NCI-H446 treated with DMSO at 0.1 percent for 48 hours (cell line): Measurements from ENCODE around the gene TBC1D16.
"Not testable (repeated sequence)": the region's sequence is repeated elsewhere in the genome, so short reads cannot be mapped to it uniquely, and the experiment has no call there.

Experiments used
- DNase-seq: peaks from one replicate; lab custom pipeline; 2025; lab: John Stamatoyannopoulos, UW

The TBC1D16 gene

GRCh38 chr17:79913896-79914812 is 121.5 kb downstream of the TBC1D16 start:
- no peak for DNase-seq

DNA sequence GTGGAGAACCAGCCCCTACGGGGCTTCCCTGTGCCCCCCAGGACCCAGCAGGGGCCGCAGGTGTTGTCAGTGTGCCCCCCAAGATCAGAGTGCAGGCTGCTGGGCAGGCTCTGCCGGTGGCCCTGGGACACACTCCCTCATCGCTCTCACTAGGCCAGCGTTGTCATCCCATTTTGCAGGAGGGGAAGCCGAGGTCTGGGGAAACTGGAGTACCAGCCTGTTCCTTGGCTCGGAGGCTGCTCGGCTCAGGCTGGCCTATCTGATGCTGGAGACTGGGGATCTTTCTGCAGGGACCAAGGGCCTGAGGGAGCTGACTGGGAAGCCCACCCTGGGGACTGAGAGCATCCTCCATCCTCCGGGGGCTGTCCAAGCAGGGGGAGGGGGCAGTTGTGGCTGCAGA is 122.2 kb downstream of the TBC1D16 start:
- DNase-seq: no peak

DNA sequence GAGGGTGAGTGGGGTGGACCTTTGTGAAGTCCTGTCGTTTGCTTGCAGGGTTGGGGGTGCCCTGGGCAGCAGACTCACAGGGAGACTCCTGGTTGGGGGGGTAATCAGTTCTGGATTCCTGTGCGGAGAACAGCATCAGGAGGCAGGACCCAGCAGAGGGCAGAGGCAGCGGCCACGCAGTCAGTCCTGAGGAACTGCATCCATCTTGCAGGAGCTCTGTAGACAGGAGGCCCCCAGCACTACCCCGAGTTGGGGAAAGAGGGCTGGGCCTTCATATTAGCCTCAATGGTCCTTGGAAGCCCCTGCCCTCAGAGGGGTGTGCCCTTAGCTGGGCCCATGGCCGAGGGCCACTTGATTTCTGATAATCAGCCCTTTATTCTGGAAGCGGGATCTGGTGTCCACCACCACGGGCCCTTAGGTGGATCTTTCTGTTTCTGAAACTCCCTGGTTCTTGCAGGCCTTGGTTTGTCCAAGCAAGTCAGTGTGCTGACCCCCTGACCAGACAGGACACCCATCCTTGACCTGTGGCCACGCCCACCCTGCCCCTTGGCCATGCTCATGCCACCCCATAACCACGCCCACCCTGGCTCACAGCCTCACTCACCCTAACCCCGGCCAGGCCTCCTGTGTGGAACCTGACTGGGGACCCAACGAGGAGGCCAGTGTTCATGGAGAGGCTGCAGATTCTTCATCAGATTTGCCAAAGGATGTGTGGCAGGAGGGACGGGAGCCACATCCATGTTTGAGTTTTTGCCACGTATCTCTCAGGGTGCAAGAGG is 122.9 kb downstream of the TBC1D16 start:
- DNase-seq: no peak

- no peak for DNase-seq
Measured at GRCh38 chr17:79911430-79912399, 124.0 kb downstream of the TBC1D16 start.

DNA sequence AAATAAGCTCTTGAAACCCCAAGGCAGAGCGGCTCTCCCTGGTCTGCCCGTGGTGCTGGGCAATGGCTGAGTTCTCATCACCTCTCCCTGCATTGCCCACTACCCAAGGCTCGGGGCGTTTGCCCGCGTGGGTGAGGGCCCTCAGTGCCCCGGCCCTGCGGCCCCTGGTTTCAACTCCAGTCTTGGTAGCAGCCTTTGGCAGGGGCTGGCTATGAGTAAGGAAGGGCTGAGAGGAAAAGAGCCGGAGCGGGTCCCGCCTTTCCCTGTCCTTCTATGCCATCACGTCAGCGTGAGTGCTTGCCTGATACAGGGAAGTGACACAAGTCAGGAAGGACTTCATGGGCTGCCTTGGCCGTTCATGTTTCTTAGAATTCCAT is 124.7 kb downstream of the TBC1D16 start:
- no peak for DNase-seq

GRCh38 chr17:79909121-79909520 is 126.6 kb downstream of the TBC1D16 start:
- DNase-seq: no peak

- no peak for DNase-seq
Measured at GRCh38 chr17:79907850-79908249, 127.8 kb downstream of the TBC1D16 start.

- DNase-seq: no peak
Measured at GRCh38 chr17:79907217-79907715, 128.4 kb downstream of the TBC1D16 start.

DNA sequence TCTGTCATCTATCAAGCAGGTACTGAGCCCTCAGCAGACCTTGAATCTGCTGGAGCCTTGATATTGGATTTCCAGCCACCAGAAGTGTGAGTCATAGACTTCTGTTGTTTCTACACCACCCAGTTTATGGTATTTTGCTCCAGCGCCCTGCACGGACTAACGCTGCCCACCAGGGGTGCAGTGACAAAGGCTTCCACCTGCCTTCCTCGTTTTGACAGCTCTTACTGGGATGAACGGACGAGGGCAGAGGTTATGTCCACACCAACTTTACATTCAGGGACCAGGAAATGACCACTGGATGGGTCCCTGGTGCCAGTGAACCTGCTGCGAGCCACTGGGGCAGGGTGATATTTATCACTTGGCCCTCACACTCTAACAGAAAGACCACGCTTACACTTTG is 129.8 kb downstream of the TBC1D16 start:
- DNase-seq: no peak

- no peak for DNase-seq
Measured at GRCh38 chr17:79904865-79905264, 130.8 kb downstream of the TBC1D16 start.

DNA sequence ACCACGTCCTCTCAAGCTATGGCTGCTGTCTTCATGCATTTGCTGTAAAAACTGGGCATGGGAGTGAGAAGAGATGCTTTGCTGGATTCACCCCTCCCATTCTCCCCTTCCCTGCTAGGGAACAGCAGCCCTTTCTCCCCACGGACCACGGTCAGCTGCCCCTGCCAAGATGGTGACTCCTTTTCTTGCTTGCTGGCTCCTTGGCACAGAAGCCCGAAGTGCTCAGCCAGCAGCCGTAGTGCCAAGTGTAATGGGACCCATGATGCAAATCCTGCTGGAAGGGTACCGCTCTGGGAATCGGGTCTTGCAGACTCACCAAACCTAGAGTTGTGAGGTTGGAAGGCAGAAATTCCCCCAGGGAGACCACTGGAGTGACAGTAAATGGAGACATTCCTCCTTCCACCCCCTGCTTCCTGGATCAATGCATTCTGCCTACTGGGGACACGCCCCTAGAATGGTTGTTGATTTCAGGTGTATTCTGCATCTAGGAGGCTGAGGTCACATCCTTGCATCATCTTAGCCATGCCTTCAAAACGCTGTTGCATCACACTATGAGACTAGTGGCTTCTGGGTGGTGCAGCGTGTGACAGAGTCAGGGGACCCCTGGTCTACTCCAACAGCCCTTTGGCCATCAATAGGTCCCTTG is 133.4 kb downstream of the TBC1D16 start:
- peak; percentile 37 for DNase-seq

- no peak for DNase-seq
Measured at GRCh38 chr17:79901131-79901530, 134.5 kb downstream of the TBC1D16 start.

- no peak for DNase-seq
Measured at GRCh38 chr17:79899584-79899983, 136.1 kb downstream of the TBC1D16 start.

DNA sequence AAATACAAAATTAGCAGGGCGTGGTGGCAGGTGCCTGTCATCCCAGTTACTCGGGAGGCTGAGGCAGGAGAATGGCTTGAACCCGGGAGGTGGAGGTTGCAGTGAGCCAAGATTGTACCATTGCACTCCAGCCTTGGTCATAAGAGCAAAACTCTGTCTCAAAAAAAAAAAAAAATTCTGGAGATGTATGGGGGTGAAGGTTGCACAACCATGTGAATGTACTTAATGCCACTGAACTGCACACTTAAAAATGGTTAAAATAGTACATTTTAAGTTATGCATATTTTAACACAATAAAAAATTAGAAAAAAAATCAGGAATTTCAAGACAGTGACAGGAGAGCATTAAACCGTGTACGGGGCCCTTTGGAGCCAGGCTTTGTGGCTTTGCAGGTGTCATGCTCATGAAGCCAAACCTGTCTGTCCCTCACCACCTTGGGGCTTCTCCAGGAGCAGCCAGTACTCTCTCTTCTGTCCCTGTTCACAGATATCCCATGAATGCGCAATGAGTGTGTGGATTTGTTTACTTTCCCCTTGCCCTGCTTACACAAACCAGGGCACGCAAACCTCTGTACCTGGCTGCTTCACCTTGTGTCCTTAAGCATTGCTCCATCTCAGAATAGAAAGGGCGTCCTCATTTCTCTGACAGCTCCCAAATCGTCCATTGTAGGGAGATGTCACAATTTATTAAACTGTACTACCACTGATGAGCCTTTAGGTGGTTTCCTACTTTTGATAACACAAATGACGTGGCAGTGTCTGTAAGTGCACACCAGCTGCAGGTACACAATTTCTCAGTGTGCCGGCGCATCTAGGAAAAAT is 138.2 kb downstream of the TBC1D16 start:
- no peak for DNase-seq

GRCh38 chr17:79893457-79893856 is 142.2 kb downstream of the TBC1D16 start:
- DNase-seq: not testable (repeated sequence)

- no peak for DNase-seq
Measured at GRCh38 chr17:79892457-79893241, 143.0 kb downstream of the TBC1D16 start.

DNA sequence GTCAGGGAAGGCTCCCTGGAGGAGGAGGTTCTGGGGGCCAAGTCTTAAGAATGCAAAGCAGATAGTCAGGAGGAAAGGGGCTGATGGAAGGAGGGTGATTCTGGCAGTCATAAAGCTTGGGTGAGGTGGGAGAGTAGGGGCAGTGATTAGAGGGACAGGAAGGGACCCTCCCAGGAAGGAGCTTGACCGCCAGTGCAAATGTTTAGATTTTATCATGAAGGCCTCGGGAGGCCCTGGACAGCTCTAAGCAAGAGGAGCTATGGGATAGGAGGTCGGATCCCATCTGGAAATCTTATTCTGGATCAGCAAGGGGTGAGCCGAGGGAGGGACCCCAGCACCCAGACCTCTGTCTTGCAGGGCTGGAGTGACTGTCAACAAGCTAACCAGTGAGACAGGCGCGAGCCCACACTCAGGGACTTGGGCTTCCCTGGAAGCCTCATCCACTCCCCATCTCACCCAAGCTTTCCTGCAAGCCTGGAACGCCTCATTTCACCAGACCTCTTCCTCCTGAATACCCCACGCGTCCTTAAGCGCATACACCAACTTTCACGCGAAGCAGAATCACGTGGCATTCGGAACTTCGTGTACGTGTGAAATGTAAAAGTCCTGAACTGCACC is 144.4 kb downstream of the TBC1D16 start:
- DNase-seq: no peak

- no peak for DNase-seq
Measured at GRCh38 chr17:79890706-79891105, 145.0 kb downstream of the TBC1D16 start.
